ENCODE results near the gene MICB. TPM values are rescaled to one million over a fixed set of nuclear protein-coding genes. Genes with fewer than 3 reads are reported as not detected.

The MICB gene
- total and polyA plus RNA-seq, 2 of the 8 experiments (the other 6 are each of a cell fraction or from before 2014, with no cell fraction given): 16.2 to 25.3 TPM

GRCh38 chr6:31493875-31494694 is 3.9 kb upstream of the MICB start:
- Histone ChIP-seq H3K79me2 (ENCODE audit: control insufficient read depth in 1 of 2, insufficient read depth in 2 of 2, low read length in 2 of 2) (no peaks in the 10 kb centered on the region; a peak in 1 of 4 replicates), H3K4ac (replicated peaks; ENCODE audit: insufficient read length, low read depth, low read length) (no peak overlapping the region), H4K5ac (ENCODE audit: insufficient read length, low read depth, low read length) (no peak overlapping the region), H3K27me3 (replicated peaks in 1 of 4; ENCODE audit: control insufficient read depth in 3 of 4, extremely low read depth in 1 of 4, insufficient read depth in 3 of 4, low read length in 3 of 4) (peaks cover 0 to 15% (median 9%) of the 10 kb centered on the region in 4 experiments; a peak in 6 of 7 replicates), H3K9me3 (ENCODE audit: insufficient read depth in 2 of 2, low read depth in 1 of 2, low read length in 1 of 2) (no peaks in the 10 kb centered on the region), H2BK20ac (ENCODE audit: low read length) (no peak overlapping the region), H3K14ac (ENCODE audit: insufficient read length) (no peak overlapping the region), H2BK12ac (ENCODE audit: low read depth, low read length) (no peak overlapping the region), H3K79me1 (ENCODE audit: low read depth, low read length) (no peaks in the 10 kb centered on the region), H3K23ac (ENCODE audit: insufficient read length) (no peak overlapping the region), H3K9ac (replicated peaks in 1 of 4; ENCODE audit: extremely low read depth in 1 of 4, low read depth in 3 of 4, low read length in 3 of 4) (peak overlapping the region in 3 of 4 experiments; percentile 1 to 33 (median 2); a peak in 3 of 7 replicates), H3K23me2 (ENCODE audit: low read depth, low read length) (peaks cover 8% of the 10 kb centered on the region; the same call in 1 of the 2 replicates), H2AK5ac (ENCODE audit: low read depth, low read length) (no peak overlapping the region), H3K27ac (ENCODE audit: low read depth, low read length) (no peak overlapping the region), H4K91ac (replicated peaks; ENCODE audit: insufficient read length, low read length) (no peak overlapping the region), H2BK5ac (ENCODE audit: low read depth, low read length) (peak overlapping the region; percentile 52; the same call in 1 of the 2 replicates), H4K20me1 (replicated peaks in 1 of 2; ENCODE audit: control insufficient read depth in 1 of 2, insufficient read depth in 2 of 2, low read length in 2 of 2) (no peaks in the 10 kb centered on the region), H4K8ac (ENCODE audit: extremely low read depth, insufficient read depth, low read length) (no peak overlapping the region), H3K36me3 (ENCODE audit: control insufficient read depth in 2 of 4, insufficient read depth in 4 of 4, low read length in 3 of 4) (no peaks in the 10 kb centered on the region), H3K56ac (replicated peaks; ENCODE audit: insufficient read length, low read depth, low read length) (no peak overlapping the region), H2BK120ac (replicated peaks; ENCODE audit: low read depth, low read length) (no peak overlapping the region), H2BK15ac (ENCODE audit: low read length) (no peak overlapping the region), H3K18ac (ENCODE audit: extremely low read depth, low read length) (no peak overlapping the region; the same call in 1 of the 2 replicates), H3K4me2 (ENCODE audit: insufficient read depth in 1 of 2, low read depth in 2 of 2, low read length in 2 of 2) (peak overlapping the region; percentile 74 to 82), H3K4me1 (replicated peaks in 1 of 4; ENCODE audit: control insufficient read depth in 3 of 4, insufficient read depth in 4 of 4, low read length in 3 of 4) (peaks cover 0 to 12% (median 5%) of the 10 kb centered on the region in 4 experiments; a peak in 6 of 7 replicates), H2AFZ (ENCODE audit: low read length) (no peak overlapping the region), H3K4me3 (ENCODE audit: extremely low read depth in 1 of 4, insufficient read depth in 2 of 4, low read depth in 3 of 4, low read length in 4 of 4) (peak overlapping the region; percentile 48 to 70 (median 64))
- ChIA-PET POLR2A (ENCODE audit: partially characterized antibody) (interaction anchor here (0.5 to 8.2 kb wide), 11 partner anchors 9 to 123 kb away, joined by 3 to 136 read pairs (median 3); partner anchors contain the start of genes ATP6V1G2, DDX39B, MICA and NFKBIL1), CTCF (ENCODE audit: partially characterized antibody) (interaction anchor here (0.7 to 1.9 kb wide), 14 partner anchors 11 to 712 kb away, joined by 3 to 8 read pairs (median 4); no protein-coding TSS in a partner anchor)
- DNase-seq (ENCODE audit: low read depth in 1 of 2, low spot score in 2 of 2): peak in 1 of 2 experiments; percentile 92
- WGBS, 2 experiments (ENCODE audit: extremely low coverage in 1 of 2, insufficient coverage in 1 of 2, insufficient read length in 1 of 2, insufficient replicate concordance in 2 of 2, low coverage in 1 of 2, low lambda C conversion rate in 2 of 2, missing lambda C conversion rate in 1 of 2): 2% methylated on average over 58 of the region's 58 CpGs; no CpG with 5 or more reads in 1 of the 2 experiments
- no peak for FAIRE-seq
- no peak for TF ChIP-seq SIRT6 (IDR thresholded peaks at IDR 0.05; ENCODE audit: low read length)
- TF ChIP-seq SIN3A (conservative IDR thresholded peaks at IDR 0.05 in 1 of 2, IDR thresholded peaks at IDR 0.05 in 1 of 2; ENCODE audit: low read depth in 1 of 2, low read length in 2 of 2): no peak; a peak in 1 of 4 replicates
- no peak for TF ChIP-seq JUND (IDR thresholded peaks at IDR 0.05; ENCODE audit: low read length)
- TF ChIP-seq KDM4A (IDR thresholded peaks at IDR 0.05; ENCODE audit: low read depth, low read length, severe bottlenecking): peak; percentile 67
- peak; percentile 65 to 69 for TF ChIP-seq RAD21 (IDR thresholded peaks at IDR 0.05 in 1 of 2, conservative IDR thresholded peaks at IDR 0.05 in 1 of 2; ENCODE audit: low read depth in 2 of 2, low read length in 2 of 2)
- TF ChIP-seq POLR2A (IDR thresholded peaks at IDR 0.05; ENCODE audit: control extremely low read depth in 1 of 2, low read depth in 2 of 2, low read length in 2 of 2): peak in 1 of 2 experiments; percentile 36; a peak in 1 of 3 replicates
- 0 out of 2 replicates have a peak, but pooled peaks have one; percentile 36 for TF ChIP-seq SP1 (IDR thresholded peaks at IDR 0.05; ENCODE audit: low read depth, low read length)
- TF ChIP-seq RXRA (IDR thresholded peaks at IDR 0.05; ENCODE audit: insufficient read depth, low read depth, low read length): no peak
- no peak for TF ChIP-seq SUZ12 (IDR thresholded peaks at IDR 0.05; ENCODE audit: low read length)
- TF ChIP-seq CHD1 (IDR thresholded peaks at IDR 0.05; ENCODE audit: low read depth, low read length): no peak
